Measurements from ENCODE around the gene NRIP3.

NRIP3 gene

DNA sequence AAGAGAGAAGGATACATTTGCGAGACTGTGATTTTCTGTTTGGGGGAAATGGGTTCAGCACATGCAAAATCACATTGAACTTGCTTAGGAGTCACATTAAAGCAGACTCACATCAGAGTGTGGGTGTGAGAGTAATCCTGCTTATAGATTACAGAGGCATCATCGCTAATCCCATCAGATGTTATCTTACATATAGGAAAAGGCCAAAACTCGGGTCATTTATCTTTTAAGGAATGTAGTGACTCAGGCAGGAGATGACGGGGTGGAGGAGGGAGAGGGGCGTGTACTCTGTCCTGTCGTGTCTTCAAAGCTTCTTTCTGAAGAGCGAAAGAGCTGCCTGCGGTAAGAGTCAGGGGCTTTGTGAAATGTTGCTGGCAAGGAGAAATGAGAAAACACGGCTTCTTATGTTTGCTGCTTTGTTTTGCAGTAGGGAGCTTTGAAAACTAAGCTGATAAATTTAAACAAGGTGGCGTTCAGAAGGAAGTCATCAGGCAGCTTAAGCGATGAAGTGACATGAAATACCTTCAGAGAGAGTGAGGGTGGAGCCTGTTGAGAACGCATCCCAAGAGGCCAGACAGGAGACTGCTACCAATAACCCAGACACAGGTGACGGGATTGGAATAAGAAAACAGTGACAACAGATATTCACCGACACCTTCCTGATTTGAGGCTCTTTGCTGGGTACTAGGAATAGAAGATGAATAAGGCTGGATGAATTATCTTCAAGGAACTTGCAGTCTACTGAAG lies 68.9 kb downstream of the NRIP3 start:
- Mint-ChIP-seq H3K9me3 (no peaks in the 10 kb centered on the region), H3K27ac (peak overlapping the region in 1 of 2 donors; percentile 17), H3K4me3 (no peak overlapping the region), H3K4me1 (no peaks in the 10 kb centered on the region), H3K27me3 (no peaks in the 10 kb centered on the region)
- no peak for ATAC-seq
- no peak for DNase-seq

DNA sequence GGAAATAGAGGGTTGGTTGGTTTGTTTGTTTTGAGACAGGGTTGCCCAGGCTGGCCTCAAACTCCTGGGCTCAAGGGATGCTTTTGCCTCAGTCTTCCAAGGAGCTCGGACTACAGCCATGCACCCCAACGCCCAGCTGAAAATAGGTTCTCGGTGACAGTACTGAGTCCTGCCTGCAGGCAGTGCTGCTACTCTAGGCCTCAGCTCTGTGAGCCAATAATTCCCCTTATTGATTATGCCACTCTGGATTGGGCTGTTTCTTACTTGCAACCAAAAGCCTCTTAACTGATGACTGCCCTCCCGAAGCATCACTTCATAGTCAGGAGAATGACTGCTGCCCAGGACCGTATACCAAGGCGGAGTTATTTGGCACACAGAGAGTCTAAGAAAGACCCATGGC lies 69.9 kb downstream of the NRIP3 start:
- Mint-ChIP-seq H3K27me3 (no peaks in the 10 kb centered on the region), H3K4me3 (no peak overlapping the region), H3K27ac (peak overlapping the region in 1 of 2 donors; percentile 39), H3K9me3 (no peaks in the 10 kb centered on the region), H3K4me1 (no peaks in the 10 kb centered on the region)
- ATAC-seq (no peak), DNase-seq (no peak)

DNA sequence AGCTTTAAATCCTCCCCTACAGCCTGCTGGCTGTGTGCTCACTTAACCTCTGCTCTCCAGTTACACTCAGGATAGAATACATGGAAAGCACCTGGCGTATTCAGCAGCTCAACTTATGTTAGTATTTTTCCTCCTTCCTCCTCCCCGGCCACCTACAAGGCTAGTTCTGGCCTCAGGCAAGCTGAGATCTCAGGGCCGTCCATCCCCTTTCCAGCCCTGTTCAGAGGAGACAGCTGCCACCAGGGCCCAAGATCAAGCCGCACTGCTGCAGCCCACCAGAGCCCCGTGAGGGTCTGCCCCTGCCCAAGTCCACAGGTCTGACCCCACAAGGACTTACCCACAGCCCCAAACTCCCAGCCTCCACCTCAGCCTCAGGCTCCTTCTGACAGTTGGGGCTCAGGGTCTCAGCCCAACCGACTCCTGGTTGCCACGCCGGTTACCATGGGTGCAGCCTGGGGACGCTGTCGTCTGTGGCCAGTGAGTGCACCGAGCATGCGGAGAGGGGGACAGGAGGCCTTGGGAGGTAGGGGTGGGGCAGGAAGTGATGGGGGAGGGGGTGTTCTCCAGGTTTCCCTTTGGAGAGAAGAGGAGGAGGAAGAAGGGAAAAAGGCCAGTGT lies 71.1 kb downstream of the NRIP3 start, which contains the start of gene C11orf16:
TSS of gene C11orf16 (minus strand) at position 384 of the 617 bp plus-strand sequence. CDS start 639 bp downstream, outside the sequence.
- H3K4me1 Mint-ChIP-seq: no peaks in the 10 kb centered on the region
- H3K27ac Mint-ChIP-seq: peak within 1 kb of the TSS in 1 of 2 donors; percentile 39
- ATAC-seq (no peak), DNase-seq (no peak)
- no peaks in the 10 kb centered on the region for H3K9me3 Mint-ChIP-seq
- H3K4me3 Mint-ChIP-seq: no peak within 1 kb of the TSS
- no peaks in the 10 kb centered on the region for H3K27me3 Mint-ChIP-seq

All from stimulated activated naive CD8-positive, alpha-beta T cell treated with anti-CD3 and anti-CD28 coated beads, Interleukin-15, amount 100 ng/mL, for 72 hours (primary cell).